Peyer's patch (tissue), 4 donors: ENCODE measurements around the gene NAT8.

ENCODE experiments used
- POLR2A ChIP-seq, 2 donors: fragments of 450-650 bp; IDR thresholded peaks; one replicate each; pipeline ENCODE4 v1.5.1; 2017; ENCODE audit warnings: antibody characterized with exemption in 2 of 2, mild to moderate bottlenecking in 2 of 2, moderate library complexity in 2 of 2
- TF ChIP-seq, protein P1 (sequence below), 6 experiments: fragments of 450-650 bp in 4 of 6; fragments of 200-600 bp in 2 of 6; sonication (generic) in 1 of 6; IDR thresholded peaks; one replicate each; pipeline ENCODE4 v1.5.1; 2017 to 2019; ENCODE audit warnings: antibody characterized with exemption in 6 of 6, mild to moderate bottlenecking in 3 of 6, moderate library complexity in 1 of 6

DNA sequence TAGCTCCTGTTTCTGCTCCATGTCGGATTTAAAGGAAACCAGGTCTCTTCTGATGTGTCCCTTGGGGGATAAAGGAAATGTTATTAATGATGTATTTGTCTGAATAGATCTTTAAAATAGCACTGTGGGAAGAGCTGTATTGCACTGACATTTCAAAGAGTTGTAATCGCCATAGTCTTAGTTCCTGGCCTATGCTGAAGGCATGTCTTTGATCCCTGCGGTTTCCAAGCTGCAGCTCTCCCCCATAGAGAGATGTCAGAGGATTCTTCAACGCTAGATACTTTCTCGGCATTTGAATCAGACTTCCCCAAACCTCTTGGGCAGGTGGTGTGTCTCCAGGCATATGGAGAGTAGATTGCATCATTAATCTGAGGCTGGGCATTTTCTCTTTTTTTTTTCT is 40.4 kb downstream of the NAT8 start:
- TF ChIP-seq, protein P1, sequence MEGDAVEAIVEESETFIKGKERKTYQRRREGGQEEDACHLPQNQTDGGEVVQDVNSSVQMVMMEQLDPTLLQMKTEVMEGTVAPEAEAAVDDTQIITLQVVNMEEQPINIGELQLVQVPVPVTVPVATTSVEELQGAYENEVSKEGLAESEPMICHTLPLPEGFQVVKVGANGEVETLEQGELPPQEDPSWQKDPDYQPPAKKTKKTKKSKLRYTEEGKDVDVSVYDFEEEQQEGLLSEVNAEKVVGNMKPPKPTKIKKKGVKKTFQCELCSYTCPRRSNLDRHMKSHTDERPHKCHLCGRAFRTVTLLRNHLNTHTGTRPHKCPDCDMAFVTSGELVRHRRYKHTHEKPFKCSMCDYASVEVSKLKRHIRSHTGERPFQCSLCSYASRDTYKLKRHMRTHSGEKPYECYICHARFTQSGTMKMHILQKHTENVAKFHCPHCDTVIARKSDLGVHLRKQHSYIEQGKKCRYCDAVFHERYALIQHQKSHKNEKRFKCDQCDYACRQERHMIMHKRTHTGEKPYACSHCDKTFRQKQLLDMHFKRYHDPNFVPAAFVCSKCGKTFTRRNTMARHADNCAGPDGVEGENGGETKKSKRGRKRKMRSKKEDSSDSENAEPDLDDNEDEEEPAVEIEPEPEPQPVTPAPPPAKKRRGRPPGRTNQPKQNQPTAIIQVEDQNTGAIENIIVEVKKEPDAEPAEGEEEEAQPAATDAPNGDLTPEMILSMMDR (IDR thresholded peaks at IDR 0.05) = no peak
- TF ChIP-seq POLR2A (IDR thresholded peaks at IDR 0.05) = no peak
